H1 (cell line): ENCODE data around the gene ZBTB22. TPM values are rescaled to one million over a fixed set of nuclear protein-coding genes. Genes with fewer than 3 reads are reported as not detected.
"Not testable (repeated sequence)": the region's sequence is repeated elsewhere in the genome, so short reads cannot be mapped to it uniquely, and the experiment has no call there.

Source experiments
- CTCF ChIA-PET: fragments of 300-600 bp; sonication (Branson Sonifier 250); formaldehyde crosslinking; loops from one replicate; lab custom pipeline; 2021; ENCODE audit not compliant: partially characterized antibody; lab: Charles Lee
- POLR2A ChIA-PET: fragments of 300-600 bp; sonication (Branson Sonifier 250); formaldehyde crosslinking; loops from one replicate; lab custom pipeline; 2021; ENCODE audit warnings: inconsistent platforms; ENCODE audit not compliant: partially characterized antibody; lab: Charles Lee
- DNase-seq, 2 experiments: peaks; one replicate each; pipeline versions ENCODE4 v3.0.0 to v3.0.0-alpha.2; 2010 to 2022; ENCODE audit warnings: low spot score in 2 of 2, low read depth in 1 of 2, mixed read lengths in 1 of 2
- FAIRE-seq: peaks from 2 replicates; lab custom pipeline; 2011; peaks lifted over from hg19 to GRCh38; lab: Jason Lieb, UNC
- H2AFZ ChIP-seq: 2 replicates; pipeline ENCODE4 v1.8.1; 2012; ENCODE audit warnings: low read length, inconsistent platforms
- H2AK5ac ChIP-seq: 2 replicates; pipeline ENCODE4 v1.6.1; 2013; ENCODE audit warnings: low read depth, low read length
- H2BK120ac ChIP-seq: replicated peaks from 2 replicates; pipeline ENCODE3; 2013; ENCODE audit warnings: low read depth, low read length, inconsistent platforms
- H2BK12ac ChIP-seq: 2 replicates; pipeline ENCODE4 v1.6.1; 2013; ENCODE audit warnings: low read depth, low read length
- H2BK15ac ChIP-seq: 2 replicates; pipeline ENCODE4 v1.6.1; 2013; ENCODE audit warnings: low read length
- H2BK20ac ChIP-seq: 2 replicates; pipeline ENCODE4 v1.6.1; 2013; ENCODE audit warnings: low read length
- H2BK5ac ChIP-seq: 2 replicates; pipeline ENCODE4 v1.6.1; 2013; ENCODE audit warnings: low read depth, low read length
- H3K14ac ChIP-seq: 2 replicates; pipeline ENCODE4 v1.6.1; 2013; ENCODE audit warnings: inconsistent platforms; ENCODE audit not compliant: insufficient read length
- H3K18ac ChIP-seq: 2 replicates; pipeline ENCODE4 v1.6.1; 2013; ENCODE audit warnings: low read length; ENCODE audit errors: extremely low read depth
- H3K23ac ChIP-seq: 2 replicates; pipeline ENCODE4 v1.6.1; 2013; ENCODE audit warnings: inconsistent platforms; ENCODE audit not compliant: insufficient read length
- H3K23me2 ChIP-seq: 2 replicates; pipeline ENCODE4 v1.6.1; 2013; ENCODE audit warnings: low read depth, low read length
- H3K27ac ChIP-seq: 2 replicates; pipeline ENCODE4 v1.6.1; 2011; ENCODE audit warnings: low read depth, low read length, inconsistent platforms
- H3K27me3 ChIP-seq, 4 experiments: replicated peaks in 1 of 4; 1 replicate in 1 of 4; 2 replicates in 3 of 4; pipeline versions ENCODE4 v1.6.1 to v1.8.1; 2011 to 2013; ENCODE audit warnings: low read length in 3 of 4, mild to moderate bottlenecking in 3 of 4, inconsistent platforms in 2 of 4, mixed read lengths in 2 of 4, moderate library complexity in 1 of 4; ENCODE audit not compliant: control insufficient read depth in 3 of 4, insufficient read depth in 3 of 4; ENCODE audit errors: extremely low read depth in 1 of 4
- H3K36me3 ChIP-seq, 4 experiments: 2 replicates each; pipeline versions ENCODE4 v1.6.1 to v1.8.1; 2011 to 2013; ENCODE audit warnings: mild to moderate bottlenecking in 4 of 4, low read length in 3 of 4, moderate library complexity in 2 of 4, control low read depth in 1 of 4, inconsistent platforms in 1 of 4; ENCODE audit not compliant: insufficient read depth in 4 of 4, control insufficient read depth in 2 of 4
- H3K4ac ChIP-seq: replicated peaks from 2 replicates; pipeline ENCODE3; 2013; ENCODE audit warnings: low read length, low read depth, mixed read lengths, inconsistent platforms; ENCODE audit not compliant: insufficient read length
- H3K4me1 ChIP-seq, 4 experiments: replicated peaks in 1 of 4; 1 replicate in 1 of 4; 2 replicates in 3 of 4; pipeline versions ENCODE4 v1.6.1 to v1.8.1; 2011 to 2013; ENCODE audit warnings: low read length in 3 of 4, inconsistent platforms in 2 of 4, mixed read lengths in 1 of 4; ENCODE audit not compliant: insufficient read depth in 4 of 4, control insufficient read depth in 3 of 4
- H3K4me2 ChIP-seq, 2 experiments: 2 replicates each; pipeline versions ENCODE4 v1.6.1 to v1.8.1; 2011 to 2013; ENCODE audit warnings: low read depth in 2 of 2, low read length in 2 of 2, control low read depth in 1 of 2, inconsistent platforms in 1 of 2, mild to moderate bottlenecking in 1 of 2; ENCODE audit not compliant: insufficient read depth in 1 of 2
- H3K4me3 ChIP-seq, 4 experiments: fragments of 200-600, 300-600 bp in 1 of 4; sonication (generic), shearing (Covaris generic), sonication (Bioruptor Twin) in 1 of 4; 2 replicates each; pipeline versions ENCODE4 v1.5.1 to v1.8.1; 2011 to 2016; ENCODE audit warnings: low read length in 4 of 4, low read depth in 3 of 4, control low read depth in 2 of 4, inconsistent platforms in 2 of 4, mild to moderate bottlenecking in 2 of 4, mixed read lengths in 1 of 4, moderate library complexity in 1 of 4; ENCODE audit not compliant: insufficient read depth in 2 of 4; ENCODE audit errors: extremely low read depth in 1 of 4
- H3K56ac ChIP-seq: replicated peaks from 2 replicates; pipeline ENCODE3; 2013; ENCODE audit warnings: low read depth, mild to moderate bottlenecking, mixed read lengths, low read length, inconsistent platforms; ENCODE audit not compliant: insufficient read length
- H3K79me1 ChIP-seq: 2 replicates; pipeline ENCODE4 v1.6.1; 2013; ENCODE audit warnings: low read depth, low read length, control low read depth
- H3K79me2 ChIP-seq, 2 experiments: 2 replicates each; pipeline versions ENCODE4 v1.6.1 to v1.8.1; 2012 to 2013; ENCODE audit warnings: low read length in 2 of 2, mild to moderate bottlenecking in 2 of 2, inconsistent platforms in 1 of 2; ENCODE audit not compliant: insufficient read depth in 2 of 2, control insufficient read depth in 1 of 2
- H3K9ac ChIP-seq, 4 experiments: replicated peaks in 1 of 4; 1 replicate in 1 of 4; 2 replicates in 3 of 4; pipeline versions ENCODE4 v1.6.1 to v1.8.1; 2011 to 2013; ENCODE audit warnings: low read depth in 3 of 4, low read length in 3 of 4, control low read depth in 2 of 4, mild to moderate bottlenecking in 2 of 4, moderate library complexity in 2 of 4, inconsistent platforms in 1 of 4; ENCODE audit errors: extremely low read depth in 1 of 4
- H3K9me3 ChIP-seq, 2 experiments: 2 replicates each; pipeline versions ENCODE4 v1.6.1 to v1.8.1; 2012 to 2013; ENCODE audit warnings: mild to moderate bottlenecking in 2 of 2, moderate library complexity in 2 of 2, control low read depth in 1 of 2, inconsistent platforms in 1 of 2, low read depth in 1 of 2, low read length in 1 of 2, mixed read lengths in 1 of 2; ENCODE audit not compliant: insufficient read depth in 2 of 2
- H4K20me1 ChIP-seq, 2 experiments: replicated peaks in 1 of 2; 2 replicates each; pipeline versions ENCODE3 to v1.8.1; 2011 to 2013; ENCODE audit warnings: inconsistent platforms in 2 of 2, low read length in 2 of 2, mild to moderate bottlenecking in 1 of 2; ENCODE audit not compliant: insufficient read depth in 2 of 2, control insufficient read depth in 1 of 2
- H4K5ac ChIP-seq: 2 replicates; pipeline ENCODE4 v1.6.1; 2013; ENCODE audit warnings: low read length, low read depth, mixed read lengths, inconsistent platforms; ENCODE audit not compliant: insufficient read length
- H4K8ac ChIP-seq: 2 replicates; pipeline ENCODE4 v1.8.0; 2013; ENCODE audit warnings: mild to moderate bottlenecking, moderate library complexity, low read length, inconsistent platforms; ENCODE audit not compliant: insufficient read depth; ENCODE audit errors: extremely low read depth
- H4K91ac ChIP-seq: replicated peaks from 2 replicates; pipeline ENCODE3; 2013; ENCODE audit warnings: low read length, mixed read lengths, inconsistent platforms; ENCODE audit not compliant: insufficient read length
- WGBS, 2 experiments: shearing (Covaris generic) in 1 of 2; methylation state at CpG; one replicate each; pipeline versions ENCODE4 v1.1.6 to v1.1.7; 2013 to 2015; ENCODE audit warnings: low lambda C conversion rate in 2 of 2, mixed read lengths in 2 of 2, inconsistent platforms in 1 of 2, low coverage in 1 of 2, missing lambda C conversion rate in 1 of 2; ENCODE audit not compliant: insufficient replicate concordance in 2 of 2, insufficient coverage in 1 of 2, insufficient read length in 1 of 2; ENCODE audit errors: extremely low coverage in 1 of 2, missing lambda C conversion rate in 1 of 2; 5-methylcytosine and 5-hydroxymethylcytosine counted together
- polyA plus RNA-seq, 7 experiments: library from polyadenylated mRNA; depleted of rRNA in 3 of 7; stranded (reverse) in 5 of 7; unstranded in 2 of 7; fragments of >200 nt in 5 of 7; fragments of 200-250 nt in 2 of 7; gene quantifications; 1 replicate in 5 of 7; 2 replicates in 1 of 7; 4 replicates in 1 of 7; pipeline versions ENCODE4 v1.2.1 to v1.2.3, GENCODE V29; 2011 to 2013; ENCODE audit warnings: missing spikeins in 2 of 7, mixed read lengths in 2 of 7
- total RNA-seq: library from RNA; stranded (reverse); fragmentation: NEBNext Ultra II Directional; extraction: Animal tissue kit (Norgen Biotek cat#: 25700); gene quantifications from 2 replicates; pipeline ENCODE4 v1.2.1, GENCODE V29; 2021

Gene ZBTB22
- total and polyA plus RNA-seq, 2 of the 8 experiments (the other 6 are each of a cell fraction or from before 2014, with no cell fraction given) = 7.4 to 9.9 TPM

DNA sequence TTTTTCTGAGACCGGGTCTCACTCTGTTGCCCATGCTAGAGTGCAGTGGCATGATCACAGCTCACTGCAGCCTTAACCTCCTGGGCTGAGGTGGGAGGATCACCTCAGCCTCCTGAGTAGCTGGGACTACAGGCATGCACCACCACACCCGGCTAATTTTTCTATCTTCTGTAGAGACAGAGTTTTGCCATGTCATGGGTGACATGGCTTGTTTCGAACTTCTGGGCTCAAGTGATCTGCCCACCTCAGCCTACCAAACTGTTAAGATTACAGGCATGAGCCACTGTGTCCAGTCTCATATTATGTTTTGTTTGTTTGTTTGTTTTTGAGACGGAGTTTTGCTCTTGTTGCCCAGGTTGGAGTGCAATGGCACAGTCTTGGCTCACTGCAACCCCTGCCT, 32.3 kb downstream of the ZBTB22 start:
- H3K27ac ChIP-seq, H2BK5ac ChIP-seq, H3K18ac ChIP-seq, H3K9ac ChIP-seq, H3K23ac ChIP-seq, H4K8ac ChIP-seq, H2BK120ac ChIP-seq, H2BK15ac ChIP-seq, H2AK5ac ChIP-seq, H2AFZ ChIP-seq, H3K9me3 ChIP-seq, H2BK12ac ChIP-seq, H4K20me1 ChIP-seq, H3K56ac ChIP-seq, H3K14ac ChIP-seq, DNase-seq, H4K5ac ChIP-seq, H2BK20ac ChIP-seq, H3K27me3 ChIP-seq, FAIRE-seq, H3K23me2 ChIP-seq, H3K4me2 ChIP-seq, H4K91ac ChIP-seq, CTCF ChIA-PET, H3K4me3 ChIP-seq, H3K79me1 ChIP-seq, H3K4ac ChIP-seq: not testable (repeated sequence)
- H3K4me1 ChIP-seq = peaks cover 0 to 12% (median 7%) of the 10 kb centered on the region in 4 experiments; a peak in 5 of 7 replicates
- peaks cover 8 to 30% (median 21%) of the 10 kb centered on the region in 4 experiments for H3K36me3 ChIP-seq
- H3K79me2 ChIP-seq = peaks cover 0 to 22% of the 10 kb centered on the region in 2 experiments; a peak in 3 of 4 replicates
- 91% methylated on average over 4 of the region's 4 CpGs; no CpG with 5 or more reads in 1 of the 2 experiments for WGBS, 2 experiments
- POLR2A ChIA-PET = interaction anchor here (12.0 kb wide), 1 partner anchor 9 kb away, joined by 337 read pairs; the partner anchor contains the start of genes PFDN6, RGL2 and WDR46
